ENCODE measurements around the gene EDNRA. TPM values are rescaled to one million over a fixed set of nuclear protein-coding genes. Genes with fewer than 3 reads are reported as not detected.
A peak's percentile ranks its signal among the peaks of the same experiment; 100 is the strongest.

The EDNRA gene
- total RNA-seq, 1 experiment from 2014 or later: 2.5 TPM

GRCh38 chr4:147479786-147480185 lies 1.1 kb upstream of the EDNRA start (continued):
- TF ChIP-seq ZNF532 (CRISPR knock-in tag; IDR thresholded peaks at IDR 0.05; ENCODE audit: borderline replicate concordance) (no peak), PRDM15 (CRISPR knock-in tag; IDR thresholded peaks at IDR 0.05) (no peak), ERG (CRISPR knock-in tag; IDR thresholded peaks at IDR 0.05) (no peak), RELA (CRISPR knock-in tag; IDR thresholded peaks at IDR 0.05; ENCODE audit: borderline replicate concordance) (no peak), FOXP1 (CRISPR knock-in tag; IDR thresholded peaks at IDR 0.05; ENCODE audit: borderline replicate concordance) (no peak), ZNF396 (CRISPR knock-in tag; IDR thresholded peaks at IDR 0.05; ENCODE audit: borderline replicate concordance) (no peak), FOXP4 (CRISPR knock-in tag; IDR thresholded peaks at IDR 0.05) (no peak), HMGA2 (CRISPR knock-in tag; IDR thresholded peaks at IDR 0.05) (no peak), CREM (CRISPR knock-in tag; IDR thresholded peaks at IDR 0.05) (no peak)

GRCh38 chr4:147480502-147480890 lies 401 bp upstream of the EDNRA start:
- Mint-ChIP-seq H3K27me3 (ENCODE audit: low read depth) (peaks cover 37% of the 10 kb centered on the region), H3K36me3 (no peaks in the 10 kb centered on the region), H3K4me3 (peak overlapping the region; percentile 90), H3K4me1 (peaks cover 10% of the 10 kb centered on the region; the same call in 1 of the 2 replicates), H3K27ac (no peak overlapping the region), H3K9me3 (no peaks in the 10 kb centered on the region)
- POLR2A ChIA-PET: interaction anchor here (0.9 kb wide), 1 partner anchor 137 kb away, joined by 3 read pairs; the partner anchor contains the start of gene TMEM184C
- ATAC-seq (peak; percentile 7; the same call in 1 of the 2 replicates), DNase-seq (ENCODE audit: low spot score) (peak; percentile 11)
- CTCF ChIA-PET: interaction anchor here (1.6 to 2.1 kb wide), 4 partner anchors 38 to 386 kb away, joined by 5 to 13 read pairs (median 8); no protein-coding TSS in a partner anchor
- TF ChIP-seq SOX15 (CRISPR knock-in tag; IDR thresholded peaks at IDR 0.05) (no peak), EMX1 (CRISPR knock-in tag; IDR thresholded peaks at IDR 0.05) (no peak), PRDM15 (CRISPR knock-in tag; IDR thresholded peaks at IDR 0.05) (0 out of 2 replicates have a peak, but pooled peaks have one; percentile 12), ZNF532 (CRISPR knock-in tag; IDR thresholded peaks at IDR 0.05; ENCODE audit: borderline replicate concordance) (no peak), ZNF263 (CRISPR knock-in tag; IDR thresholded peaks at IDR 0.05; ENCODE audit: low read depth) (no peak), ETV6 (CRISPR knock-in tag; IDR thresholded peaks at IDR 0.05) (0 out of 2 replicates have a peak, but pooled peaks have one; percentile 18), SMAD3 (CRISPR knock-in tag; IDR thresholded peaks at IDR 0.05; ENCODE audit: borderline replicate concordance) (no peak)

Data from WTC11 (cell line).